Fibroblast of the aortic adventitia (primary cell): ENCODE measurements around the gene KIF21B. TPM values are rescaled to one million over a fixed set of nuclear protein-coding genes. Genes with fewer than 3 reads are reported as not detected.

Experiments used
- DNase-seq: peaks from one replicate; pipeline ENCODE4 v3.0.0-alpha.2; 2010; ENCODE audit warnings: low read depth
- H3K4me3 ChIP-seq: 2 replicates; pipeline ENCODE4 v1.5.1; 2011; ENCODE audit warnings: low read depth, mild to moderate bottlenecking, control low read depth, low read length, moderate library complexity
- total RNA-seq: library from RNA; depleted of rRNA; stranded (reverse); fragments of >200 nt; gene quantifications from 2 replicates; pipeline ENCODE4 v1.2.3, GENCODE V29; 2012; ENCODE audit warnings: low replicate concordance
- TF ChIP-seq, protein P1 (sequence below): IDR thresholded peaks from 2 replicates; pipeline ENCODE4 v1.5.1; 2011; ENCODE audit warnings: mild to moderate bottlenecking, low read length, control low read depth, inconsistent platforms; ENCODE audit not compliant: insufficient read depth

KIF21B gene
- total RNA-seq, 1 donor = under 0.01 TPM

DNA sequence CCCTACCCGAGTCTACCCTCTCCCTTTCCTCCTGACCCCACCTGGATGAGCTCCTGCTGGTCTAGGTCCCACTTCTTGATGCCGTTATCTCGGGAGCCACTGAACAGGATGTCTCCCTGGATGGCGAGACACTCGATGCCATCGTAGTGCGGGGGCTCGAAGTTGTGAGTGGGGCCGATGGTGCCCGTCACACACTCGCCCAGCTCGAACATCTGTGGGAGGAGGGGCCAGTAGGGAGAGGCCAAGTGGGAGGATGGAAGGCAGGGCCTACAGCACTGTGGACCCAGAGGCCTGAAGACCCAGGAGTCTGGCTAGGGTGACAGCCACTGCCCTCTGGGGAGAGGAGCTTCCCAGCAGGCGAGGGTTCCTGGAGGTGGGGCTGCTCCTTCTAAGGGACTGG is 48.1 kb downstream of the KIF21B start:
- TF ChIP-seq, protein P1, sequence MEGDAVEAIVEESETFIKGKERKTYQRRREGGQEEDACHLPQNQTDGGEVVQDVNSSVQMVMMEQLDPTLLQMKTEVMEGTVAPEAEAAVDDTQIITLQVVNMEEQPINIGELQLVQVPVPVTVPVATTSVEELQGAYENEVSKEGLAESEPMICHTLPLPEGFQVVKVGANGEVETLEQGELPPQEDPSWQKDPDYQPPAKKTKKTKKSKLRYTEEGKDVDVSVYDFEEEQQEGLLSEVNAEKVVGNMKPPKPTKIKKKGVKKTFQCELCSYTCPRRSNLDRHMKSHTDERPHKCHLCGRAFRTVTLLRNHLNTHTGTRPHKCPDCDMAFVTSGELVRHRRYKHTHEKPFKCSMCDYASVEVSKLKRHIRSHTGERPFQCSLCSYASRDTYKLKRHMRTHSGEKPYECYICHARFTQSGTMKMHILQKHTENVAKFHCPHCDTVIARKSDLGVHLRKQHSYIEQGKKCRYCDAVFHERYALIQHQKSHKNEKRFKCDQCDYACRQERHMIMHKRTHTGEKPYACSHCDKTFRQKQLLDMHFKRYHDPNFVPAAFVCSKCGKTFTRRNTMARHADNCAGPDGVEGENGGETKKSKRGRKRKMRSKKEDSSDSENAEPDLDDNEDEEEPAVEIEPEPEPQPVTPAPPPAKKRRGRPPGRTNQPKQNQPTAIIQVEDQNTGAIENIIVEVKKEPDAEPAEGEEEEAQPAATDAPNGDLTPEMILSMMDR = no peak
- no peak overlapping the region for H3K4me3 ChIP-seq
- no peak for DNase-seq

DNA sequence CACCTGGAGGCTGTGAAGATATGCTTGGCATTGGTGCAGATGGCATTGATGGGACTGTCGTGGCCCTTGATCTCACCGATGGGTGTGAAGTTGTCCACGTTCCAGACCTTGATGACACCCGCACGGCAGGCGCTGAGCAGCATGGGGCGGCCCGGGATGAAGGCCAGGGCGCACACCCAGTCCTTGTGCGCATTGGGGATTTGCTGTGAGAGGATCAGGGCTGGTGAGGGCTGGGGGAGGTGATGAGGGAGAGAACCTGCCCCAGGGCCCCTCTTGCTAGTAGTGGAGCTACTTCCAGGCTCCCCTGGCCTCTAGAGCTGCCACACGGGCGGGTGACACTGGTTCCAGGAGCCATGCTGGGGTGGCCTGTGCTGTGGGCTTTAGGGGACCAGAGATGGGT is 48.8 kb downstream of the KIF21B start:
- no peak for DNase-seq
- H3K4me3 ChIP-seq = no peak overlapping the region
- TF ChIP-seq, protein P1 = no peak

DNA sequence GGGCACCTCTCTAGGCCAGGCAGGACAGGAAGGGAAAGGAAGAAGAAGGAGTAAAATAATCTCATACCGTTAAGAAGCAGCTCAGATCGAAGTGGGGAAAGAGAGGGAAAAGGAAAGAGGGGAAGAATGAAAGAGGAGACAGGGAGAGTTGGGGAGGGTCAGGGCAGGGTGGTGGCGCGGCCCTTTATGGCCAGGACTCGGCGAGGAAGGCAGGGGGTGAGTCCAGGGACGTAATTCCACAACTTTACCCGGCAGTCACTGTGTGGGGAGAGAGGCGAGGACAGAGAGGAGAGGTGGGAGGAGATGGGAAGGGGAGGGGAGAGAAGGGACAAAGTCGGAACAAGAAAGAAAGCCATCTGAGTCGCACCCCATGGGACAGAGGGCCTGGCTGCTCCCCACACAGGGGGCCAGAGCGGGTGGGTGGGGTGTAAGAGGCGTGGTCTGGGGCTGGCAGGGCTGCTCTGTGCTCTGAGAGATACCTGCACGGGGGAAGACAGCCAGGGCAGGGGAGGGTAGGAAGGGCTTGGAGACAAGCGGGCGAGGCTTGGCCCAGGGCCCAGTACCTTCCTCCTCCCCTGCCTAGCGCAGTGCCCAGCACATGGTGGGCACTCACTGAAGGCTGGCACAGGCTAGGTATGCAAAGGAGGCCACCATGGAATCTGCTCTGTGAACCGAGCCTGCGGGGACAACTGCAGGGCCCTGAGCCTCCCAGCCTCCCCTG is 49.4 kb downstream of the KIF21B start:
- TF ChIP-seq, protein P1 = no peak
- H3K4me3 ChIP-seq = no peak overlapping the region
- no peak for DNase-seq

DNA sequence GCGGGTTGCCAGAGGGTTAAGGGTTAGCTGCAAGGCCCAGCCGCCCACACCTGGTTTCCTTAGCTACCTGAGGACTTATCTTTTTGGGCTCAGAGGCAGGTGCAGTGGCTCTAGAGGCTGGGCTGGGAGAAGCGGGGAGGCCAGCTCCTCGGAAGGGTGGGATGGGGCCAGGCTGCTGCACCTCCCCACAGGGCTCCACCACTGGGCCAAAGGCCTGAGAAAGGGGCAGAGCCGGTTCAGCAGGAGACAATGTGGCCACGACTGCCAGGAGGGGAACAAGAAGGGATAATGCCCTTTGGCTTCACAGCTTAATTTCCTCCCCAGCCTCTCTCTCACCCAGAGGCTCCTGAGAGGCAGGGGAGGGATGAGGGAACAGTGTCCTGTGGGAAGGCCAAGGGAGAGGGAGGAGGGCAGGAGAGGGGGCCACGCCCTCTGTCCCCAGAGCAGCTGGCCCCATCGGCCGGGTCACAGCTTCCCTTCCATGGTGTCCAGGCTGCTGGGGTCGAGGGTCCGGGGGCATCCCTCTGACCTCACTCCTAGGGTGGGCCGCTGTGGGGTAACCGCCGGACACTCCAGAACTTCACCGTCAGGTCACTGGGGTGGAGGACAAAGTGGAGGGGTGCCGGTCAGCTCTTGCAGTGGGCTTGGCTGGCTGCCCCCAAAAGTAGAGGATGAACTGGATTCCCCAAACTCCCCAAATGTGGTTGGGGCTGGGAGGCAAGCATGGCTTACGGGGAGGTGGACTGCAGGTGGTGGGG is 50.4 kb downstream of the KIF21B start:
- TF ChIP-seq, protein P1 = no peak
- DNase-seq = no peak
- no peak overlapping the region for H3K4me3 ChIP-seq

DNA sequence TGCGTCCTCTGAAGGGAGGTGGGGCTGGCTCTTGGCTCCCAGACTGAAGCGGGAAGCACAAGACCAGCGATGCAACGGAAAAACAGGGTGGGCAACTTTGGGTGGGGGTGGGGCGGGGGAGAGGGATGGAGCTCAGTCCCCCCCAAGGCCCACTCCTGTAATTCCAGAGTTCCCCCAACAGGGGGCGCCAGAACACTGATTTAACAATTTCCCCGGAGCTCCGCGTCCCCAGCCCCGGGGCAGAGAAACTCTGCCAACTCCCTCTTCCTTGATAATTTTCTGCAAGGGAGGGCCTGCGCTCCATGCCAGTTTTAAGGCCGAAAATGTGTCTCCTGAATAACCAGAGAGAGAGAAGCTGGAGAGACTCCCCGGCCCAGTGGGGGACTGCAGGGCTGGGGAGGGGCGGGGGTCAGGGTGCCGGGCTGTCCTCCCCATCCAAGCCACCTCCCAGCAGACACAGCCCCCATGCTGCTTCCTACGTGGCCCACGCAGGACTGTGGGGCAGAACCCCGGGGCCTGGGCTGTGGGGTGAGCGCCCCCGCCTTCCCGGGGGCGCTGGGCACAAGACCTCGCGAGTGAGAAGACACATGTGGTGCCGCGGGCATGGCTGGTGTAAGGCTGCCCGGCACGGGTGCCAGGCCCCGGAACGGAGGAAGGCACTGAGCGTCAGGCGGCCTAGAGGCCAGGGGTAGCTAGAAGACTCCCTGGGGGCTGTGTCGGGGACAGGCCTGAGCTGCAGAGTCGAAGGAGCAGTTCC is 51.4 kb downstream of the KIF21B start:
- peak; percentile 66 for DNase-seq
- H3K4me3 ChIP-seq = no peak overlapping the region
- TF ChIP-seq, protein P1 = peak; percentile 71

DNA sequence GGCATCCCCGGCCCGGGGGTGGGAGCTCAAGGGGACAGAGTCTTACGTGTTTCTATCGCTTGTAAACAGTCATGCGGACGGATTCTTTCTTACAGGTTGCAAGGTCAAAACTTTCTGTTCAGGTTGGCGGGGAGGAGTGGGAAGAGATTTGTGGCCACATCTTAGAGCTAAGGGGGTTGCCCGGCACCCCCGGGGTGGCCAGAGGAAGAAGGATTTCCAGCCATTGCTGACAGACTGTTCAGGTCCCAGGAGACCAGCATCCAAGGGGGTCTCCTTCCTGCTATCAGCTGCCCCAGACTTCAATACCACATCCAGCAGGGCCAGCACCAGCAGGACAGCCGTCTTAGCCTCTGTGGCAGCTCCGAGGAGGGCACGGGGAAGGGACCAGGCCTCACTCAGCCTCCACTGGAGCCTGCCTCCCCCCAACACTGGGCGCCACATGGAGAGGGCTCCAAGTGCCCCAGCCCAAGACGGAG is 52.0 kb downstream of the KIF21B start:
- TF ChIP-seq, protein P1 = no peak
- no peak for DNase-seq
- no peak overlapping the region for H3K4me3 ChIP-seq
